Right atrium auricular region (tissue), 2 donors: ENCODE results near the gene GLP2R. TPM values are rescaled to one million over a fixed set of nuclear protein-coding genes. Genes with fewer than 3 reads are reported as not detected.

Experiments used
- DNase-seq: peaks from one replicate; pipeline ENCODE4 v3.0.0-alpha.2; 2019; ENCODE audit warnings: low spot score
- H3K27ac ChIP-seq, 2 donors: fragments of 200-600 bp; sonication (generic); 1 replicate in 1 of 2; 2 replicates in 1 of 2; pipeline ENCODE4 v1.5.1; 2016 to 2019
- H3K27me3 ChIP-seq, 2 donors: fragments of 200-600 bp; sonication (generic); one replicate each; pipeline versions ENCODE4 v1.5.1 to v1.6.0; 2017 to 2019
- H3K36me3 ChIP-seq: fragments of 200-600 bp; sonication (generic); one replicate; pipeline ENCODE4 v1.5.1; 2016
- H3K4me1 ChIP-seq, 2 donors: fragments of 200-600 bp; sonication (generic); one replicate each; pipeline versions ENCODE4 v1.5.1 to v1.6.0; 2017 to 2019
- H3K4me3 ChIP-seq, 2 donors: fragments of 200-600 bp; sonication (generic); 1 replicate in 1 of 2; 2 replicates in 1 of 2; pipeline ENCODE4 v1.5.1; 2017 to 2019; ENCODE audit warnings: mild to moderate bottlenecking in 1 of 2, moderate library complexity in 1 of 2
- H3K9me3 ChIP-seq, 2 donors: fragments of 200-600 bp; sonication (generic); one replicate each; pipeline ENCODE4 v1.5.1; 2019
- total RNA-seq, 2 donors: library from RNA; depleted of rRNA; stranded (reverse); fragments of >200 nt; gene quantifications; one replicate each; pipeline ENCODE4 v1.1.0, GENCODE V29; 2016
- TF ChIP-seq, protein P1 (sequence below), 2 donors: fragments of 200-600 bp; sonication (generic); IDR thresholded peaks; one replicate each; pipeline ENCODE4 v1.5.1; 2019; ENCODE audit warnings: antibody characterized with exemption in 2 of 2

The GLP2R gene
- total RNA-seq, 2 donors from 2014 or later, result 1.0 to 1.7 TPM

DNA sequence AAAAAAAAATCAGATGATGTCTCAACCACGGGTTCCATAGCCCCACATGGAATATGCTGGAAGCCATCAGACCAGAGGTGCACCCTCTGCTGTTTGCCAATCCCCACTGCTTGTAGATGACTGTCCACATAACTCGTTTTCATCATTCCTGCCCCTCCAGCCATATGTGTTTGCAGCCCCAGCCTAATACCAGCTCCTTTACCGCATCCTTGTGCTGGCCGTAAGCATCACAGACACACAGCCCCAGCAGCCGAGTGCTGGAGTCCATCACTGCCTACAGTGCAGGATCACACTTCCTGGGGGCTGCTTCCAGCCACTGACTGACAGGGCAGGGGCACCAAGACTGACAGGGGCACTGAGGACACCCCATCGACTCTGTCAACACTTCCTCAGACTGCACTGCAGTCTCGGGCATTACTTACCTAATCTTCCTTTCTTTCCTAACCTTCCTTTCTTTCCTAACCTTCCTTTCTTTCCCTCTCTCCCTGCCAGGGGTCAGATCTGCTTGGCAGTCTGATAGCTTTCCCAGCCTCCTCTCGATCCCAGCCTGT, 74.4 kb downstream of the GLP2R start:
- Histone ChIP-seq H3K4me1 (peaks cover 0 to 9% of the 10 kb centered on the region in 2 donors), H3K4me3 (no peak overlapping the region), H3K36me3 (no peaks in the 10 kb centered on the region), H3K9me3 (no peaks in the 10 kb centered on the region), H3K27me3 (no peaks in the 10 kb centered on the region), H3K27ac (no peak overlapping the region)
- DNase-seq, result no peak
- TF ChIP-seq, protein P1, sequence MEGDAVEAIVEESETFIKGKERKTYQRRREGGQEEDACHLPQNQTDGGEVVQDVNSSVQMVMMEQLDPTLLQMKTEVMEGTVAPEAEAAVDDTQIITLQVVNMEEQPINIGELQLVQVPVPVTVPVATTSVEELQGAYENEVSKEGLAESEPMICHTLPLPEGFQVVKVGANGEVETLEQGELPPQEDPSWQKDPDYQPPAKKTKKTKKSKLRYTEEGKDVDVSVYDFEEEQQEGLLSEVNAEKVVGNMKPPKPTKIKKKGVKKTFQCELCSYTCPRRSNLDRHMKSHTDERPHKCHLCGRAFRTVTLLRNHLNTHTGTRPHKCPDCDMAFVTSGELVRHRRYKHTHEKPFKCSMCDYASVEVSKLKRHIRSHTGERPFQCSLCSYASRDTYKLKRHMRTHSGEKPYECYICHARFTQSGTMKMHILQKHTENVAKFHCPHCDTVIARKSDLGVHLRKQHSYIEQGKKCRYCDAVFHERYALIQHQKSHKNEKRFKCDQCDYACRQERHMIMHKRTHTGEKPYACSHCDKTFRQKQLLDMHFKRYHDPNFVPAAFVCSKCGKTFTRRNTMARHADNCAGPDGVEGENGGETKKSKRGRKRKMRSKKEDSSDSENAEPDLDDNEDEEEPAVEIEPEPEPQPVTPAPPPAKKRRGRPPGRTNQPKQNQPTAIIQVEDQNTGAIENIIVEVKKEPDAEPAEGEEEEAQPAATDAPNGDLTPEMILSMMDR (IDR thresholded peaks at IDR 0.05), result no peak

DNA sequence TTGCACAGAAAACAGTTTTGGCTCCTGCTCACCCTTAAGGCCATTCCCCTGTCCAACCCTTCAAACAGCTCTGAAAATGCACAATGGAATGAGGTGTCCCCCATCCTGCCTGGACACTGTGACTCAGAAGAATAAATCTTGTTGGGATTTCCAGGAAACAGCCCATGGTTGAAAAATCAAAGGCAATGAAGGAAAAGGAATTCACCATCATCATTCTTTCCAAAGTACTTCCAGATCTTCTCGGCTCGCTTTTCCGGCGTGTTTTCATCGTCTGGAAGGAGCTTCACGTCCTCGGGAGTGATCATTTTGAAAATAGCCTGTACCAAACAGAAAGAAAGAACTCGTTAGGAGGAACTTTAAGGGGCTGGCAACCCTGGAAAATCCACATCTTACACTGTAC, 75.1 kb downstream of the GLP2R start:
- Histone ChIP-seq H3K9me3 (no peaks in the 10 kb centered on the region), H3K4me1 (peaks cover 0 to 9% of the 10 kb centered on the region in 2 donors), H3K27ac (no peak overlapping the region), H3K4me3 (no peak overlapping the region), H3K27me3 (no peaks in the 10 kb centered on the region), H3K36me3 (no peaks in the 10 kb centered on the region)
- DNase-seq, result no peak
- TF ChIP-seq, protein P1 (IDR thresholded peaks at IDR 0.05), result no peak

DNA sequence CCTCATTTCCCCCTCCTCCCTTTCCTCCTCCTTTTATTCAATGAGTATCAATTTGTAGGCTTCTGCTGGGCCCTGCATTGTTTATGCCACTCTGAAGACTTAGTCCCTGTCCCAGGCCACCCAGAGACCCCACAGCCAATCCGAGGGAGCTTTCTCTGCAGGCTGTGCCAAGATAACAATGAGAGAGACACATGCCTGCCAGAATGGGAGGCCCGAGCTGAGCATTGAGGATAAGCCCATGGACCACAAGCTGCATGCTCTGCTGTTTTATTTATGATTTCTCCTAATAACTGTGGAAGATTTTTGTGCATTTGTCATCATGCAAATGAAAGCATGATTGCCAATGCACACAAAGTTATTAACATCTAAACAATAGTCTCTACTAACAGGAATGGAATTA, 76.4 kb downstream of the GLP2R start:
- Histone ChIP-seq H3K27me3 (no peaks in the 10 kb centered on the region), H3K27ac (no peak overlapping the region), H3K36me3 (no peaks in the 10 kb centered on the region), H3K4me1 (peaks cover 0 to 9% of the 10 kb centered on the region in 2 donors), H3K9me3 (no peaks in the 10 kb centered on the region), H3K4me3 (no peak overlapping the region)
- TF ChIP-seq, protein P1 (IDR thresholded peaks at IDR 0.05), result no peak
- DNase-seq, result no peak

DNA sequence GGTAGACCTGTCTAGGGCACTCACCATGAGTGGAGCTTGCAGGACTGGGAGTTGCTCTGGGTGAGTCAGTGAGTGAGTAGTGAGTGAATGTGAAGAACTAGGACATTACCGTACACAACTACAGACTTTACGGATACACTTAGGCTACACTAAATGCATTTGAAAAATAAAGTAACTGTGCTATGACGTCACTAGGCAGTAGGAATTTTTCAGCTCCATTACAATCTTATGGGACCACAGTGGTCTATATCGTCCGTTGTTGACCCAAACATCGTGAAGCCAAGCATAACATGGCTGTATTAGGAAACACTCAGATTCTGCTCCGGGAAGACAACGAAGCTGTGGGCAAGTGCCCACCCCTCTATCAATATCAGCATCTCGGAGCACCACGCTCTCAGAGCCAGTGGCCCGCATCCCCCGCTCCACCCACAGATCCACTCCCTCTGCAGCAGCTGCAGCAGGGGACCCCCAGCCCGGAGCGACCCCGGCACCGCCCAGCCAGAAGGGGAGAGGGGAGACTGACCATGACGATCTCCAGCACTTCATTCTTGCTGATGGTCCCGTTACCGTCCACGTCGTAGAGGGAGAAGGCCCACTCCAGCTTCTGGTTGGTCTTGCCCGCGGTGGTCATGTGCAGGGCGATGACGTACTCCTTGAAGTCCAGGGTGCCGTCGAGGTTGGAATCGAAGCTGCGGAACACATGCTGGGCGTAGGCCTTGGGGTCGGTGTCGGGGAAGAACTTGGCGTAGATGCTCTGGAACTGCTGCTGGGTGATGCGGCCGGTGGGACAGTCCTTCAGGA, 78.8 kb downstream of the GLP2R start:
- H3K27ac ChIP-seq, result no peak overlapping the region
- no peaks in the 10 kb centered on the region for H3K36me3 ChIP-seq
- TF ChIP-seq, protein P1 (IDR thresholded peaks at IDR 0.05), result no peak
- H3K4me3 ChIP-seq, result no peak overlapping the region
- peaks cover 0 to 9% of the 10 kb centered on the region in 2 donors for H3K4me1 ChIP-seq
- no peaks in the 10 kb centered on the region for H3K27me3 ChIP-seq
- no peaks in the 10 kb centered on the region for H3K9me3 ChIP-seq
- no peak for DNase-seq

DNA sequence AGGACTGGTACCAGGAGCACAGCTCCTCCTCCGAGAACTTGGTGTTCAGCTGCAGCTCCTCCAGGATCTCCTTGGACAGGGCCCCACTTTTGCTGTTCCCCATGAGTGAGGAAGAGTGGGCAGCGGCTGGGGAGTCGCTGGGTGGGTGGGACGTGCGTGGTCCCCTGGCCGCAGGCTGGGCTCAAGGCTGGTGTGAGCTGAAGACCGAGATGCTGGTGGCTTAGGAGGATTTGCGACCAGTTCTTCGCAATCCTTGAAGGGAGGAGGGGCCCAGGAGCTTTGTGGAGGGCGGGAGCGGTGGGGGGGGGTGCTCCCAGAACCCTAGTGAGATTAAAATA, 79.3 kb downstream of the GLP2R start, which contains the start of gene RCVRN:
Gene RCVRN, minus strand, starts transcription at position 194 of the 338 bp plus-strand sequence. Its CDS starts 91 bp downstream, at position 103.
- no peak for DNase-seq
- Histone ChIP-seq H3K9me3 (no peaks in the 10 kb centered on the region), H3K27me3 (no peaks in the 10 kb centered on the region), H3K4me1 (peaks cover 0 to 4% of the 10 kb centered on the region in 2 donors), H3K27ac (no peak within 1 kb of the TSS), H3K4me3 (no peak within 1 kb of the TSS), H3K36me3 (no peaks in the 10 kb centered on the region)
- TF ChIP-seq, protein P1 (IDR thresholded peaks at IDR 0.05), result no peak
